MM.1S (cell line): ENCODE data around the gene COL24A1.
A peak's percentile ranks its signal among the peaks of the same experiment; 100 is the strongest.

ENCODE experiments used
- DNase-seq: peaks from one replicate; pipeline ENCODE4 v3.0.0-alpha.2; 2015
- H2AFZ ChIP-seq: fragments of 300-600 bp; sonication (generic); 2 replicates; pipeline ENCODE4 v1.6.0; 2016; ENCODE audit warnings: antibody characterized with exemption, low read length
- H3F3A ChIP-seq: fragments of 300-600 bp; sonication (generic); 2 replicates; pipeline ENCODE4 v1.6.1; 2016; ENCODE audit warnings: mild to moderate bottlenecking, antibody characterized with exemption, low read length, moderate library complexity, mixed read lengths; ENCODE audit not compliant: insufficient read depth
- H3K27ac ChIP-seq: fragments of 300-600 bp; sonication (generic); 2 replicates; pipeline ENCODE4 v1.5.1; 2016; ENCODE audit warnings: mild to moderate bottlenecking, low read length
- H3K27me3 ChIP-seq: fragments of 300-600 bp; sonication (generic); replicated peaks from 2 replicates; pipeline ENCODE4 v1.6.0; 2016; ENCODE audit warnings: low read length; ENCODE audit not compliant: insufficient read depth
- H3K36me3 ChIP-seq: fragments of 300-600 bp; sonication (generic); replicated peaks from 2 replicates; pipeline ENCODE4 v1.6.1; 2016; ENCODE audit warnings: mild to moderate bottlenecking, low read length, mixed read lengths; ENCODE audit not compliant: insufficient read depth
- H3K4me1 ChIP-seq: fragments of 300-600 bp; sonication (generic); 2 replicates; pipeline ENCODE4 v1.6.1; 2016; ENCODE audit warnings: low read length, mixed read lengths
- H3K4me2 ChIP-seq: fragments of 300-600 bp; sonication (generic); 2 replicates; pipeline ENCODE4 v1.6.0; 2016; ENCODE audit warnings: low read depth, low read length
- H3K4me3 ChIP-seq: fragments of 300-600 bp; sonication (generic); 2 replicates; pipeline ENCODE4 v1.5.1; 2016; ENCODE audit warnings: low read length, mixed read lengths
- H3K79me2 ChIP-seq: fragments of 300-600 bp; sonication (generic); 2 replicates; pipeline ENCODE4 v1.6.1; 2016; ENCODE audit warnings: mixed run types, low read length, mixed read lengths
- H3K9ac ChIP-seq: fragments of 300-600 bp; sonication (generic); 2 replicates; pipeline ENCODE4 v1.6.1; 2016; ENCODE audit warnings: low read length, mixed read lengths
- H3K9me2 ChIP-seq: fragments of 300-600 bp; sonication (generic); replicated peaks from 2 replicates; pipeline ENCODE4 v1.6.1; 2016; ENCODE audit warnings: mild to moderate bottlenecking, low read length, mixed read lengths; ENCODE audit not compliant: insufficient read depth
- H3K9me3 ChIP-seq: fragments of 300-600 bp; sonication (generic); replicated peaks from 2 replicates; pipeline ENCODE4 v1.6.1; 2016; ENCODE audit warnings: mild to moderate bottlenecking, low read length, mixed read lengths; ENCODE audit not compliant: insufficient read depth
- H4K20me1 ChIP-seq: fragments of 300-600 bp; sonication (generic); 2 replicates; pipeline ENCODE4 v1.6.1; 2016; ENCODE audit warnings: mild to moderate bottlenecking, low read length, moderate library complexity, mixed read lengths; ENCODE audit not compliant: insufficient read depth
- EZH2 ChIP-seq: fragments of 300-600 bp; sonication (generic); optimal IDR thresholded peaks from 2 replicates; pipeline ENCODE3; 2017; ENCODE audit warnings: low read depth, mild to moderate bottlenecking, antibody characterized with exemption, low read length, mixed read lengths
- EZH2phosphoT487 ChIP-seq: fragments of 300-600 bp; sonication (generic); IDR thresholded peaks from 2 replicates; pipeline ENCODE4 v1.6.1; 2018; ENCODE audit warnings: antibody characterized with exemption, low read length
- TF ChIP-seq, protein P1 (sequence below): fragments of 300-600 bp; sonication (generic); IDR thresholded peaks from 2 replicates; pipeline ENCODE4 v1.5.1; 2016; ENCODE audit warnings: antibody characterized with exemption, low read length, mixed read lengths

COL24A1 gene

GRCh38 chr1:85708829-85709227 lies 447.7 kb downstream of the COL24A1 start:
- Histone ChIP-seq H3K9me2 (no peaks in the 10 kb centered on the region), H3K4me3 (peak overlapping the region; percentile 93), H3K9ac (peak overlapping the region; percentile 68; the same call in 1 of the 2 replicates), H3K79me2 (peaks cover 37% of the 10 kb centered on the region), H3K9me3 (no peaks in the 10 kb centered on the region), H3K27me3 (no peaks in the 10 kb centered on the region), H3F3A (0 out of 2 replicates have a peak, but pooled peaks cover 6% of the 10 kb centered on the region), H2AFZ (peak overlapping the region; percentile 90), H4K20me1 (no peaks in the 10 kb centered on the region), H3K4me2 (peak overlapping the region; percentile 50), H3K4me1 (peaks cover 7% of the 10 kb centered on the region; the same call in 1 of the 2 replicates), H3K27ac (peak overlapping the region; percentile 49; the same call in 1 of the 2 replicates), H3K36me3 (peaks cover 3% of the 10 kb centered on the region; the same call in 1 of the 2 replicates)
- TF ChIP-seq EZH2phosphoT487 = no peak
- TF ChIP-seq, protein P1, sequence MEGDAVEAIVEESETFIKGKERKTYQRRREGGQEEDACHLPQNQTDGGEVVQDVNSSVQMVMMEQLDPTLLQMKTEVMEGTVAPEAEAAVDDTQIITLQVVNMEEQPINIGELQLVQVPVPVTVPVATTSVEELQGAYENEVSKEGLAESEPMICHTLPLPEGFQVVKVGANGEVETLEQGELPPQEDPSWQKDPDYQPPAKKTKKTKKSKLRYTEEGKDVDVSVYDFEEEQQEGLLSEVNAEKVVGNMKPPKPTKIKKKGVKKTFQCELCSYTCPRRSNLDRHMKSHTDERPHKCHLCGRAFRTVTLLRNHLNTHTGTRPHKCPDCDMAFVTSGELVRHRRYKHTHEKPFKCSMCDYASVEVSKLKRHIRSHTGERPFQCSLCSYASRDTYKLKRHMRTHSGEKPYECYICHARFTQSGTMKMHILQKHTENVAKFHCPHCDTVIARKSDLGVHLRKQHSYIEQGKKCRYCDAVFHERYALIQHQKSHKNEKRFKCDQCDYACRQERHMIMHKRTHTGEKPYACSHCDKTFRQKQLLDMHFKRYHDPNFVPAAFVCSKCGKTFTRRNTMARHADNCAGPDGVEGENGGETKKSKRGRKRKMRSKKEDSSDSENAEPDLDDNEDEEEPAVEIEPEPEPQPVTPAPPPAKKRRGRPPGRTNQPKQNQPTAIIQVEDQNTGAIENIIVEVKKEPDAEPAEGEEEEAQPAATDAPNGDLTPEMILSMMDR = no peak
- no peak for TF ChIP-seq EZH2
- no peak for DNase-seq

- H3K27me3 ChIP-seq = no peaks in the 10 kb centered on the region
- H3K9me3 ChIP-seq = no peaks in the 10 kb centered on the region
- peaks cover 3% of the 10 kb centered on the region; the same call in 1 of the 2 replicates for H3K36me3 ChIP-seq
- TF ChIP-seq, protein P1 = peak; percentile 45
- TF ChIP-seq EZH2phosphoT487 = no peak
- TF ChIP-seq EZH2 = no peak
- peaks cover 40% of the 10 kb centered on the region for H3K79me2 ChIP-seq
- peak within 1 kb of the TSS; percentile 50 for H3K4me2 ChIP-seq
- 0 out of 2 replicates have a peak, but pooled peaks cover 6% of the 10 kb centered on the region for H3F3A ChIP-seq
- H3K4me3 ChIP-seq = peak within 1 kb of the TSS; percentile 93
- peak within 1 kb of the TSS; percentile 68 for H3K9ac ChIP-seq
- H2AFZ ChIP-seq = peak within 1 kb of the TSS; percentile 90
- DNase-seq = peak; percentile 98
- no peaks in the 10 kb centered on the region for H4K20me1 ChIP-seq
- H3K27ac ChIP-seq = peak within 1 kb of the TSS; percentile 49; the same call in 1 of the 2 replicates
- peaks cover 4% of the 10 kb centered on the region; the same call in 1 of the 2 replicates for H3K4me1 ChIP-seq
- H3K9me2 ChIP-seq = no peaks in the 10 kb centered on the region
Observed at GRCh38 chr1:85707990-85708828, 448.4 kb downstream of the COL24A1 start, which contains the start of gene ZNHIT6. TSS of gene ZNHIT6 (minus strand) at chr1:85708433. CDS start at chr1:85708284, 149 bp downstream.

DNA sequence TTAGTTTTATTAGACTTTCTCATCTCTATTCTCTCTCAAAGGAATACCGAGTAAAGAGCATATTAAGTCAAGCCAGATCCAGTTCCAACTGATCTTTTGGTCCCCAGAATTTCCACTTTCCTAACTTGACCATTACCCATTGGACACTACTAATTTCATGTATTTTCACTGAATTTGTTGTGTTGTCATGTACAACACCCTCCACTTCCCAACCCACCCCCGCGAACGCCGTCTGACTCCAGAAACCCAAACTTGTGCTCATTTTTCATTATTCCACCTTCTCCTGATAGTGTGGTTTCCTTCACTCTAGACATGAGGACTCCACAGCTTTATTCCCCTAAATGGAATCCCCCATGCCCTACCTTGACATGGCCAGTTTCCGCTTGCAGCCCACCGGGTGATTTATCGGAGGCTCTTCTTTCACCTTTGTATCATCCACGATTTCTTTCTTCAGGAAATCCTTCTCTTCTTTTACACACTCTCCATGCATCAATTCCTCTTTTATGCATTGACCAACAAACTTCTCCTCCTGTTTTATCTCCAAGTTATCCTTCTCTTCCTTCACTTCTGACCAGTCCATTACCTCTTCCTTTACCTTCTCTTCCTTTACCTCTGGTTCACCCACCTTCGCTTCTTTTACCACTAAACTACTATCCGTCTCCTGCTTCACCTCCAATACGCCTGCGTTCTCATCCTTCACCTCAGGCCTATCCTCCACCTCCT lies 449.1 kb downstream of the COL24A1 start:
- peak overlapping the region; percentile 50 for H3K4me2 ChIP-seq
- peak overlapping the region; percentile 90 for H2AFZ ChIP-seq
- H3F3A ChIP-seq = 0 out of 2 replicates have a peak, but pooled peaks cover 6% of the 10 kb centered on the region
- TF ChIP-seq EZH2phosphoT487 = no peak
- H3K79me2 ChIP-seq = peaks cover 48% of the 10 kb centered on the region
- H3K4me1 ChIP-seq = peaks cover 4% of the 10 kb centered on the region; the same call in 1 of the 2 replicates
- peak overlapping the region; percentile 68 for H3K9ac ChIP-seq
- peak overlapping the region; percentile 44; the same call in 1 of the 2 replicates for H3K27ac ChIP-seq
- DNase-seq = no peak
- no peaks in the 10 kb centered on the region for H3K9me3 ChIP-seq
- peak overlapping the region; percentile 93 for H3K4me3 ChIP-seq
- no peaks in the 10 kb centered on the region for H3K9me2 ChIP-seq
- H3K36me3 ChIP-seq = peaks cover 7% of the 10 kb centered on the region; the same call in 1 of the 2 replicates
- no peaks in the 10 kb centered on the region for H3K27me3 ChIP-seq
- H4K20me1 ChIP-seq = no peaks in the 10 kb centered on the region
